Measurements from ENCODE around the gene FBXL5.

DNA sequence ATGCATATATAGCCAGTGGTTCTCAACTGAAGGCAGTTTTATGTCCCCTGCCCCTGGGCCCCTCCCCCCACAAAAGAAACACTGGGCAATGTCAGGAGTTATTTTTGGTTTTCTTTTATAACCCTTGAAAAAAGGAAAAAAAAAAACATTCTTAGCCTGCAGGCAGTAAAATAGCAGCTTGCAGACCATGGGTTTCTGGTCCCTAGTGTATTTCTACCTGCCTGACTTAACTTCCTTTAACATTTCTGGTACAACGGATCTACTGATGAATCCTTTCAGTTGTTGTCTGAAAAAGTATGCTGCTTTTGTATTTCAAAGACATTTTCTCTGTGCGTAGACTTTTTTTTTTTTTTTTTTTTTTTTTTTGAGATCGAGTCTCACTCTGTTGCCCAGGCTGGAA is 15.4 kb upstream of the FBXL5 start:
- no peak for TF ChIP-seq EZH2 (IDR thresholded peaks at IDR 0.05; ENCODE audit: borderline replicate concordance, insufficient read depth, low read depth, low read length, poor library complexity, severe bottlenecking)
- TF ChIP-seq, protein P1, sequence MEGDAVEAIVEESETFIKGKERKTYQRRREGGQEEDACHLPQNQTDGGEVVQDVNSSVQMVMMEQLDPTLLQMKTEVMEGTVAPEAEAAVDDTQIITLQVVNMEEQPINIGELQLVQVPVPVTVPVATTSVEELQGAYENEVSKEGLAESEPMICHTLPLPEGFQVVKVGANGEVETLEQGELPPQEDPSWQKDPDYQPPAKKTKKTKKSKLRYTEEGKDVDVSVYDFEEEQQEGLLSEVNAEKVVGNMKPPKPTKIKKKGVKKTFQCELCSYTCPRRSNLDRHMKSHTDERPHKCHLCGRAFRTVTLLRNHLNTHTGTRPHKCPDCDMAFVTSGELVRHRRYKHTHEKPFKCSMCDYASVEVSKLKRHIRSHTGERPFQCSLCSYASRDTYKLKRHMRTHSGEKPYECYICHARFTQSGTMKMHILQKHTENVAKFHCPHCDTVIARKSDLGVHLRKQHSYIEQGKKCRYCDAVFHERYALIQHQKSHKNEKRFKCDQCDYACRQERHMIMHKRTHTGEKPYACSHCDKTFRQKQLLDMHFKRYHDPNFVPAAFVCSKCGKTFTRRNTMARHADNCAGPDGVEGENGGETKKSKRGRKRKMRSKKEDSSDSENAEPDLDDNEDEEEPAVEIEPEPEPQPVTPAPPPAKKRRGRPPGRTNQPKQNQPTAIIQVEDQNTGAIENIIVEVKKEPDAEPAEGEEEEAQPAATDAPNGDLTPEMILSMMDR (IDR thresholded peaks at IDR 0.05): no peak
